T-helper 1 cell treated with Interleukin-12 subunit alpha and Interleukin-12 subunit beta and Interleukin-4 antibody, amounts not matched to agents 30 μg/mL and 1 μg/mL, for 36 hours (primary cell): ENCODE data around the gene CTDNEP1.

Experiments used
- H3K27ac Mint-ChIP-seq: one replicate; pipeline ENCODE4 v1.8.0; 2021; ENCODE audit warnings: mild to moderate bottlenecking, mixed read lengths
- H3K27me3 Mint-ChIP-seq: one replicate; pipeline ENCODE4 v1.8.0; 2021; ENCODE audit warnings: low read depth, mixed read lengths
- H3K36me3 Mint-ChIP-seq: one replicate; pipeline ENCODE4 v1.8.0; 2021; ENCODE audit warnings: low read depth, mixed read lengths
- H3K4me1 Mint-ChIP-seq: one replicate; pipeline ENCODE4 v1.8.0; 2021; ENCODE audit warnings: low read depth, mixed read lengths
- H3K4me3 Mint-ChIP-seq: one replicate; pipeline ENCODE4 v1.8.0; 2021; ENCODE audit warnings: mild to moderate bottlenecking, moderate library complexity, mixed read lengths
- H3K9me3 Mint-ChIP-seq: one replicate; pipeline ENCODE4 v1.8.0; 2021; ENCODE audit warnings: mixed read lengths

CTDNEP1 gene

DNA sequence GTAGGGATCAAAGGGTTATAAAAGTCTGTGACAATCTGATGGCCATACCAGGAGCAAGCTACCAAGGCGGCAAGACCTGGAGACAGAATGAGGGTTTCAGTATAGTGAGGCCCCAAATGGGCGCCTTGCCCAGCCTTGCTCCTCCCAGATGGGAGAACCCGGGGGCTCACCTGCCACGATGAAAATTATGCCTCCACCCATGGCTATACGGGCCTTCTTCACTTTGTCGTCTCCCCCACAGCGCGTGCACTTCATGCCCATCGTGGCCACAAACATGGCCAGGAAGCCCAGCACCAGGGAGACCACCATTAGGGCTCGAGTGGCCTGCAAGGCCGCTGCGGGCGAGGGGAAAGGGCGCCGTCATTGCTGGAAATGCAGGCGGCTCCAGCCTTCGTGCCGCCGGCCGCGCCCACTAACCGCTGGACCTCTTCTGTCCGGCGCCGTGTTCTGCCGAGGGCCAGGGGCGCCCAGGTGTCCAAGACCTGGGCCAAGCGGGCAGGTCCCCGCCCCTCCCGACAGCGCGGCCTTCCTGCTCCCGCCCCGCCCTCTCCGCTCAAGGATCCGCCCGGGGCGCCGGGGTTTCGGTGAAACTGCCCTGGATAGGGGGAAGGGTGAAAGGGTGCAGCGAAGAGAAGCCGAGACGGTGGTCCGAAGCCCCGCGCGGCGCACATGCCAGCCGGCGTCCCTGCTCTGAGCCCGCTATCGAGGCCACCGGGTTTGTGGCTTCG, 9.3 kb upstream of the CTDNEP1 start:
- H3K27me3 Mint-ChIP-seq: peaks cover 27% of the 10 kb centered on the region
- H3K4me3 Mint-ChIP-seq: no peak overlapping the region
- H3K4me1 Mint-ChIP-seq: peaks cover 19% of the 10 kb centered on the region
- no peak overlapping the region for H3K27ac Mint-ChIP-seq
- no peaks in the 10 kb centered on the region for H3K9me3 Mint-ChIP-seq
- peaks cover 20% of the 10 kb centered on the region for H3K36me3 Mint-ChIP-seq

GRCh38 chr17:7260151-7260550, 8.6 kb upstream of the CTDNEP1 start:
- no peak overlapping the region for H3K27ac Mint-ChIP-seq
- H3K9me3 Mint-ChIP-seq: no peaks in the 10 kb centered on the region
- peaks cover 20% of the 10 kb centered on the region for H3K36me3 Mint-ChIP-seq
- H3K4me1 Mint-ChIP-seq: peaks cover 19% of the 10 kb centered on the region
- peaks cover 27% of the 10 kb centered on the region for H3K27me3 Mint-ChIP-seq
- no peak overlapping the region for H3K4me3 Mint-ChIP-seq

- Mint-ChIP-seq H3K4me1 (peaks cover 19% of the 10 kb centered on the region), H3K27ac (no peak overlapping the region), H3K36me3 (peaks cover 24% of the 10 kb centered on the region), H3K4me3 (no peak overlapping the region), H3K9me3 (no peaks in the 10 kb centered on the region), H3K27me3 (peaks cover 25% of the 10 kb centered on the region)
Observed at GRCh38 chr17:7259555-7259889, 8.0 kb upstream of the CTDNEP1 start.

DNA sequence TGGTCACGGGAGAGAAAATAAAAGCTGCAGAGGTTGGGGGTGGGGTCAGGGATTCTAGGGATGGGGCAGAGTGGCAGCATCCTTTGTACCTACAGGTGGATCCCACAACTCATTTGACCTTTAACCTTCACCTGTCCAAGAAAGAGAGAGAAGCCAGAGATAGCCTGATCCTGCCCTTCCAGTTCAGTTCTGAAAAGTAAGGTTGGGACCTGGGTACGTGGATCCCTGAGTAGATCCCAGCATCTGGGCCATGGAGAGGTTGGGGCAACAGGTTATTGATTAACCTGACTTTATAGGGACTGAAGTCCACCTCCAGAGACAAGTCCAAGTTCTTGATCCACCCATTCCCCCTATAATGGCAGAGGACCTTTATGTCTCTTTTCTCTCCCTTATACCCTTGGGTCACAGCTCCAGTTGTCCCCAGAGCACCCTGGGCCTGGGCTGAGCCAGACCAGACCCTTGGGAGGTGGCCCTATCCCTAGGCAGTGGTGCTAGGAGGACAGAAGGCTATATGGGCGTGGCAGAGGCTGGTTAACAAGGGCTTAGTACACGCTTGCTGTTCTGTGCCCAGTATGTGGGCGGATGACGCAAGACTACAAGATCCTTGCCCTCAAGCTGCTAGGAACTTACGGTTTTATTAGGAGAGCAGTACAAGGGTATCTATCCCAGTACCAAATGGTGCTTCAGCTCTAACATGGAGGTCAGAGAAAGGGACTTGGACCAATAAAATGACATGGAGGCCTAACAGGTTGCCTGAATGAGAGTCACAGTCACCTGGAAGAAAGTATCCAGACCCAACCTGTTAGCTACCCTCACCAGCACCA, 7.4 kb upstream of the CTDNEP1 start:
- H3K4me3 Mint-ChIP-seq: no peak overlapping the region
- H3K27ac Mint-ChIP-seq: no peak overlapping the region
- H3K9me3 Mint-ChIP-seq: no peaks in the 10 kb centered on the region
- peaks cover 18% of the 10 kb centered on the region for H3K4me1 Mint-ChIP-seq
- peaks cover 19% of the 10 kb centered on the region for H3K27me3 Mint-ChIP-seq
- peaks cover 26% of the 10 kb centered on the region for H3K36me3 Mint-ChIP-seq

DNA sequence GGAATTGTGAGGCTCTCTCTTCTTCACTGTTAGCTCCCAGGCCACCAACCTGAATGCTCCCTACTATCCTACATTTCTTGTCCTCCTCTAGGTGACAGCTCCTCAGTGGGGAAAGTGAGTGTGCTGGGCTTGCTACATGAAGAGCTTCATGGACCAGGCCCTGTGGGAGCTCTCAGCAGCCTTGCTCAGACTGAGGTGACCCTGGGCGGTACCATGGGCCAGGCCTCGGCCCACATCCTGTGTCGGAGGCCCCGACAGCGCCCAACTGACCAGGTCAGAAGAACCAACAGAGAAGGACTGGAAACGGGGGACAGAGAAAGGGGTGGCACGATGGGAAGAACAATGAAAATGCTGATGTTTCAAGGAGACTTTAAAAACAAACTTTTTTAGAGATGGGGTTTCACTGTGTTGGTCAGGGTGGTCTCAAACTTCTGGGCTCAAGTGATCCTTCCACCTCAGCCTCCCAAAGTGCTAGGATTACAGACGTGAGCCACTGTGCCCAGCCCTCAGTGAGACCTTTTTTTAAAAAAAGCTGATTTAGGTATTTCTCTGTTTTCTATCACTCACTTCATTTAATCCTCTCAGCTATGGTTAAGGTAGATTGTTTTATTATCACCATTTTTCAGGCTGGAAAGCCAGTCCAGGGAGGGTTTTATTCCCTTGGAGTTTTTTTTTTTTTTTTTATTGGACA, 5.4 kb upstream of the CTDNEP1 start:
- no peaks in the 10 kb centered on the region for H3K9me3 Mint-ChIP-seq
- peaks cover 34% of the 10 kb centered on the region for H3K36me3 Mint-ChIP-seq
- peaks cover 16% of the 10 kb centered on the region for H3K4me1 Mint-ChIP-seq
- H3K27ac Mint-ChIP-seq: no peak overlapping the region
- H3K27me3 Mint-ChIP-seq: peaks cover 3% of the 10 kb centered on the region
- no peak overlapping the region for H3K4me3 Mint-ChIP-seq

DNA sequence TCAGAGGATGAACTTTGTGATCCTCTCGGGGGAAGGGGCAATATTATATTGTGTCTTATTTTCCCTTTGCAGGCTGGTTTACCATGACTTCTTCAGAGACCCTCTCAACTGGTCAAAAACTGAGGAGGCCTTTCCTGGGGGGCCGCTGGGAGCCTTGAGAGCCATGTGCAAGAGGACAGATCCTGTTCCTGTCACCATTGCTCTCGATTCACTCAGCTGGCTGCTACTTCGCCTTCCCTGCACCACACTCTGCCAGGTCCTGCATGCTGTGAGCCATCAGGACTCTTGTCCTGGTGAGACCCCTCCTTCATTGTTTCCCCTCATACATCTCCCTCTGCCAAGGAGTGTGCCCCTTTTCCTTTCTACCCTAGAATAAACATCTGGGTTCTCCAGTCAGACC, 3.0 kb upstream of the CTDNEP1 start:
- Mint-ChIP-seq H3K36me3 (peaks cover 34% of the 10 kb centered on the region), H3K27ac (peak overlapping the region; percentile 31), H3K4me3 (peak overlapping the region; percentile 12), H3K27me3 (no peaks in the 10 kb centered on the region), H3K4me1 (peaks cover 22% of the 10 kb centered on the region), H3K9me3 (no peaks in the 10 kb centered on the region)

GRCh38 chr17:7253082-7253481, 1.5 kb upstream of the CTDNEP1 start:
- Mint-ChIP-seq H3K27ac (peak overlapping the region; percentile 98), H3K9me3 (no peaks in the 10 kb centered on the region), H3K27me3 (no peaks in the 10 kb centered on the region), H3K36me3 (peaks cover 27% of the 10 kb centered on the region), H3K4me1 (peaks cover 27% of the 10 kb centered on the region), H3K4me3 (peak overlapping the region; percentile 93)

DNA sequence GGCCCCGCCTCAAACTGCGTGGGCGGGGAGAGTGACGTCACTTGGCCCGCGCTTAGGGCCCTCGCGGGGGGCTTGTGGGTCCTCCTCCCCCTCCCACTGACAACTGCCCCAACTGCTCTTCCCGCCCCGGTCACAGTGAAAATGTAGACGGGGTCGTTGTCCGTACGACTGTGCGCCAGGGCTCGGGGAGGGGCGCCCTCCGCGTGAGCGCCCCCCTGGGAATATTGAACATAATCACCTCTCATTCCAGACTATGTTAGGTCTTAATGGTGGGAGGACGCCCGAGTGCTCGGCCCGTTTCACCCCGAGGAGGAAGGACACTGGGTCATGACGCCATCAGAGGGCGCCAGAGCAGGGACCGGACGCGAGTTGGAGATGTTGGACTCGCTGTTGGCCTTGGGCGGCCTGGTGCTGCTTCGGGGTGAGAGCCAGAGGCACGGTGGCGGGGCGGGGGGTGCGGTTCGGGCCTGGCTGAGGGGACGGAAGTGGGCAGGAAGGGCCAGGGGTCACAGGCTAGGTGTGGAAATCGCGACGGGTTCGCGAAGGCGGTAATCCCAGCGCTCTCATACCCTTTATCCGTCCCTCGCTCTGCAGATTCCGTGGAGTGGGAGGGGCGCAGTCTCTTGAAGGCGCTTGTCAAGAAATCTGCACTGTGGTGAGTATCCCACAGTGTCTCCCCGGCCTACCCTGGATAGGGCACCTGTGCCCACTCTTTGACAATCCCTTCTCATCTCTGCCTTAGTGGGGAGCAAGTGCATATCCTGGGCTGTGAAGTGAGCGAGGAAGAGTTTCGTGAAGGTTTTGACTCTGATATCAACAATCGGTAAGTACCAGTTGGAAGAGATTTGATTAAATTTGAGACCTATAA, 876 bp upstream of the CTDNEP1 start, which contains the start of gene ELP5:
ELP5 (plus strand) TSS at position 40 of the 868 bp plus-strand sequence; CDS start at position 376, 336 bp downstream.
- no peaks in the 10 kb centered on the region for H3K9me3 Mint-ChIP-seq

DNA sequence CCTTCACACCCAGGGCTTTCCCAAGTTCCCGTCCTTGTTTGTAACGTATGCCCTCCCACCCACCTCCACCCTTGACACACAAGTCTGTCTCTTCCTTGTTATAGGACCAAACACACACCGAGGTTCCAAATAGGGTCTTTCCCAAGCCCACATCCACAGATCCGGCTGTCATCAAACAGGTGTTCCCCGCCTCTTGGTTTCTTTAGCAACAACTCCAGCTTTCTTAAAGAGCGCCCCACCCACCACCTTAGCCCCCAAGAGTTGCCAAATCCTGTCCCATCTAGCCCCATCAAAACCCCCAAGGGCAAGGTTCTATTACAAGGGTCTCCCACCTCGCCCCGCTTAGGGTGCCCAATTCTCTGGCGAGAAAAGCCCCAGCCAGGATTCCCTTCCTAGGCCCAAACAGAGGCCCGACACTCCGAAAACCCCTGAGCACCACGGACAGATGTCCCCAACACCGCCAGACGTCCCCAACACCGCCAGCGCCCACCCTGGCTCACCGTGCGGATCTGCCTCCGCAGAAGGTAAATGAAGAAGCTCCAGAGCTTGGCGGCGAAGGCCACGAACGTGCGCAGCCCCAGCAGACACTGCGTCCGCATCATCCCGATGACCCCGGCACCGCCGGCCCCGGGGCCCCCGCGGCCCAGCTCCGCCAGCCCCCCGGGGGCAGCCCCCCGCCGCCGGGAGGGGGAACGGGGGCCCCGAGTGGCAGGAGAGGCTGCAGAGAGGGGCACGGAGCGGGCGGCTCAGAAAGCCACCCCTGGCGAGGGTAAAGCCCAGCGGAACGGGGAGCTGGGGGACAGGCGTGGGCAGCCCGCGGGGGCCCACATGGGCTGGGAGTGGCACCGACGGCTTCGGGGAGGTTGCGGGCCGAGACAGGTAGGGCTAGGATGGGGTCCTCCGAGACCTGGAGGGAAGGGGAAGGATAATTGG, 573 bp downstream of the CTDNEP1 start:
- Mint-ChIP-seq H3K36me3 (peaks cover 31% of the 10 kb centered on the region), H3K27me3 (no peaks in the 10 kb centered on the region), H3K4me1 (peaks cover 27% of the 10 kb centered on the region), H3K27ac (peak overlapping the region; percentile 88), H3K9me3 (no peaks in the 10 kb centered on the region), H3K4me3 (peak overlapping the region; percentile 96)

More for the DNA sequence above, 876 bp upstream of the CTDNEP1 start, which contains the start of gene ELP5:
- H3K27ac Mint-ChIP-seq: peak within 1 kb of the TSS; percentile 98
- H3K4me3 Mint-ChIP-seq: peak within 1 kb of the TSS; percentile 96
- peaks cover 27% of the 10 kb centered on the region for H3K36me3 Mint-ChIP-seq
- peaks cover 27% of the 10 kb centered on the region for H3K4me1 Mint-ChIP-seq
- H3K27me3 Mint-ChIP-seq: no peaks in the 10 kb centered on the region

DNA sequence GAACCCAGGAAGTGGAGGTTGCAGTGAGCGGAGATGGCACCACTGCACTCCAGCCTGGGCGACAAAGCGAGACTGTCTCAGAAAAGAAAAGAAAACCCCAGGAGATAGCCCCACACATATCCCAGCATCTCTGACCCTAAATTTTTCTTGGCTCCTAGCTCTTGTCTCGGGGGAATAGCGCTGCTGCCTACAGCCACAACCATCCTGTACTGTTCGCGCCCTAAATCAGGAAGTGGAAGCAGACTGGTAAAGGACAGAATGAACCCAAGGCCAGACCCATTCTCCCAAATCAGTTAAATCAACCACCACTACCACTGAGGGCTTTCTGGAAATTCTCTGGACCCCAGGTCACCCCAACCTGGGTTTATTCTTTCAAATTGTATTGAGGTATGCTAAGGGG, 1.7 kb downstream of the CTDNEP1 start:
- peaks cover 30% of the 10 kb centered on the region for H3K4me1 Mint-ChIP-seq
- peak overlapping the region; percentile 96 for H3K4me3 Mint-ChIP-seq
- no peaks in the 10 kb centered on the region for H3K27me3 Mint-ChIP-seq
- no peaks in the 10 kb centered on the region for H3K9me3 Mint-ChIP-seq
- H3K27ac Mint-ChIP-seq: peak overlapping the region; percentile 88
- peaks cover 33% of the 10 kb centered on the region for H3K36me3 Mint-ChIP-seq

- peak overlapping the region; percentile 57 for H3K4me3 Mint-ChIP-seq
- peaks cover 33% of the 10 kb centered on the region for H3K36me3 Mint-ChIP-seq
- H3K4me1 Mint-ChIP-seq: peaks cover 30% of the 10 kb centered on the region
- H3K9me3 Mint-ChIP-seq: no peaks in the 10 kb centered on the region
- H3K27ac Mint-ChIP-seq: peak overlapping the region; percentile 64
- no peaks in the 10 kb centered on the region for H3K27me3 Mint-ChIP-seq
Observed at GRCh38 chr17:7249214-7249613, 2.3 kb downstream of the CTDNEP1 start.

DNA sequence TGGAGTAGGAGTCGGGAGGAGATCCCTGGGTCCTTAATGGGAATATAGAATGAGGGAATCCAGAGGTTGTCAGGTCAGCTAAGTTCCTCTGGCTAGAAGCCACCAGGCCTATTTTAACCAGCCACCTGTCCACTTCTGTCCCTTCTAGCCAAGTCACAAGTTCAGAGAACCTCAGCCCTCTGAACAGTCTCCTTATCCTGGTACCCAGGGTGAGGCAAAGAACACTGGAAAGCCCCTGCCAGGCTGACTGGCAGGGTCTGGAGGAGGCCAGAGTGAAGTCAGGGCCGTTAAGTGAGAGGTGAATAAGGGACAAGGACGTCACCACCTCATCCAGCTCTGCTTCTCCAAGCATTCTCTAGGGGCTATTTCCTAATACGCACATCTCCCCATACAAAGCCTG, 2.7 kb downstream of the CTDNEP1 start:
- H3K36me3 Mint-ChIP-seq: peaks cover 31% of the 10 kb centered on the region
- H3K27ac Mint-ChIP-seq: no peak overlapping the region
- peaks cover 31% of the 10 kb centered on the region for H3K4me1 Mint-ChIP-seq

DNA sequence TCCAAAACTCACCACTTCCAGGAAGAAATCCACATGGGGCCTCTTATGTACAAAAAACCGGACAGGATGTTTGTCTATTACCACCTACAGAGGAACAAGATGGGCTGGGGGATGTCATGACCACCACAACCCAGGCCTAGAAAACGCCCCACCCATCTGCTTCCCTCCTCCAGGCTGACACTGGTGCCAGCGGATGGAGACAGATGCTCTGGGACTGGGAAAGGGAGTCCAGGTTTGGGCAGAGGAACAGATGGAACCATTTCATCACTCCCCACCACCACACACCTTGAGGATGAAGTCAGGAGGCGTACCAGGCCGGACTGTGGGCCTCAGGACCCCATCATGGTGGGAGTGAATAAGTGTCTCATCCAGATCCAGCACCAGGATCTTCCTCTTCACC, 4.8 kb downstream of the CTDNEP1 start:
- peaks cover 31% of the 10 kb centered on the region for H3K4me1 Mint-ChIP-seq
- no peaks in the 10 kb centered on the region for H3K9me3 Mint-ChIP-seq
- H3K4me3 Mint-ChIP-seq: no peak overlapping the region
- no peaks in the 10 kb centered on the region for H3K27me3 Mint-ChIP-seq
- H3K27ac Mint-ChIP-seq: peak overlapping the region; percentile 23
- H3K36me3 Mint-ChIP-seq: peaks cover 31% of the 10 kb centered on the region

More for the DNA sequence above, 2.7 kb downstream of the CTDNEP1 start:
- Mint-ChIP-seq H3K27me3 (no peaks in the 10 kb centered on the region), H3K4me3 (peak overlapping the region; percentile 57), H3K9me3 (no peaks in the 10 kb centered on the region)
